GM23338 (cell line): ENCODE measurements around the gene ERCC6.

ENCODE experiments used
- CREB1 ChIP-seq: fragments of 250-450 bp; sonication (Bioruptor Pico); IDR thresholded peaks from 2 replicates; pipeline ENCODE4 v1.5.0; 2020; ENCODE audit warnings: low read depth, mild to moderate bottlenecking, moderate library complexity
- CTCF ChIP-seq, 2 experiments: fragments of 200-600 bp in 1 of 2; sonication (generic) in 1 of 2; conservative IDR thresholded peaks; 2 replicates each; pipeline versions ENCODE4 v1.5.1 to v1.6.1; 2016 to 2017; ENCODE audit warnings: antibody characterized with exemption in 2 of 2, low read depth in 2 of 2, mild to moderate bottlenecking in 2 of 2, moderate library complexity in 1 of 2
- ETS1 ChIP-seq: IDR thresholded peaks from 2 replicates; pipeline ENCODE4 v1.6.1; 2016; ENCODE audit warnings: antibody characterized with exemption
- EZH2 ChIP-seq: fragments of 200-600 bp; sonication (generic); IDR thresholded peaks from one replicate; pipeline ENCODE4 v1.8.0; 2017; ENCODE audit warnings: antibody characterized with exemption, mild to moderate bottlenecking, low read depth; ENCODE audit not compliant: unreplicated experiment
- EZH2phosphoT487 ChIP-seq: fragments of 200-600 bp; sonication (generic); IDR thresholded peaks from one replicate; pipeline ENCODE4 v1.8.1; 2018; ENCODE audit warnings: antibody characterized with exemption; ENCODE audit not compliant: unreplicated experiment
- JUNB ChIP-seq: IDR thresholded peaks from one replicate; pipeline ENCODE4 v1.6.1; 2016; ENCODE audit warnings: antibody characterized with exemption; ENCODE audit not compliant: unreplicated experiment
- NANOG ChIP-seq: IDR thresholded peaks from 2 replicates; pipeline ENCODE4 v1.6.1; 2016; ENCODE audit warnings: antibody characterized with exemption, borderline replicate concordance
- POLR2AphosphoS5 ChIP-seq: IDR thresholded peaks from 2 replicates; pipeline ENCODE4 v1.6.1; 2016; ENCODE audit warnings: antibody characterized with exemption, low read depth
- REST ChIP-seq: IDR thresholded peaks from one replicate; pipeline ENCODE4 v1.6.1; 2018; ENCODE audit warnings: antibody characterized with exemption; ENCODE audit not compliant: unreplicated experiment
- STAT1 ChIP-seq: IDR thresholded peaks from one replicate; pipeline ENCODE4 v1.6.1; 2016; ENCODE audit warnings: antibody characterized with exemption; ENCODE audit not compliant: unreplicated experiment

- TF ChIP-seq CREB1 (CRISPR knock-in tag) (no peak), POLR2AphosphoS5 (no peak), CTCF (conservative IDR thresholded peaks at IDR 0.05; ENCODE audit: low read depth in 2 of 2) (no peak), EZH2 (no peak), EZH2phosphoT487 (no peak), REST (no peak), ETS1 (0 out of 2 replicates have a peak, but pooled peaks have one; percentile 1), NANOG (no peak), STAT1 (no peak), JUNB (no peak)
These were observed 482 bp upstream of the ERCC6 start for GRCh38 chr10:49539320-49539885.
